Measurements from ENCODE around the gene PABPN1L.

The PABPN1L gene

DNA sequence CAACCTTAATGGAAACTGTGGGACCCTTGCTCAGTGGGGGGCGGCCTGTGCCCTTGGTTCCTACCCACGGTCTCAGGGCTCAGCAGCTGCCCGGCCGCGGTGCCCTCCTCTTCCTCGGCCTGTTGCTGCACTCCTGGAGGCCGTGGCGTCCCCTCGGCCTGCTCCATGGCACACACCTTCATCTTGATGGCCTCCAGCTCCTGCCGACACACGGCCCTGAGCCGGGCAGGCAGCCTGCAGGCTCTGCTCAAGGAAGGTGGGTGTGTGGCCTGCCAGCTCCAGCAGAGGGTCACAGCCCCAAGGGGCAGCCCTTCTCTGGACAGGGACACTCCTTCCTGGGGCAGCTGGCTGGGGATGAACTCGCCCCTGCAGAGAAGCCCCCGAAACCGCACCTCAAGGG is 718 bp downstream of the PABPN1L start:
- DNase-seq, result no peak

DNA sequence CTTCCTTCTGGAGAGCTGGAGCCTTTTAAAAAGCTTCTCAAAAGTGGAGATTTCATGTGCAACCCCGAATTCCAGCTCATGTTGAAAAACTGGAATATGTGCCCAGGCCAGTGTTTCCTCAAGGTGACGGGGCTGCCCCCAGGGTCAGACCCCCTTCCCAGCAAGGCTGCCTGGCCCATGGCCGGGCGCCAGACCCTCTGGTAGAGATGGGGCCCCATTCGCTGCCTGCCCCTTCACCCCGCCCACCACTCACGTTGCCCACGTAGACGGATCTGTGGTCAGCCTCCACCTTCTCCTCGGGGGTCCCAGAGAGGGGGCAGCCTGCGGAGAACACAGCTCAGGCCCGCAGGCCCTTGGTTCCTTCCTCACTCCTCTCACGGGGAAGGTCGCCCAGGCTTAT is 1.1 kb downstream of the PABPN1L start:
- DNase-seq, result no peak

- DNase-seq, result no peak
These were observed 1.9 kb downstream of the PABPN1L start for GRCh38 chr16:88864521-88864920.

GRCh38 chr16:88864099-88864498 is 2.4 kb downstream of the PABPN1L start:
- DNase-seq, result no peak

DNA sequence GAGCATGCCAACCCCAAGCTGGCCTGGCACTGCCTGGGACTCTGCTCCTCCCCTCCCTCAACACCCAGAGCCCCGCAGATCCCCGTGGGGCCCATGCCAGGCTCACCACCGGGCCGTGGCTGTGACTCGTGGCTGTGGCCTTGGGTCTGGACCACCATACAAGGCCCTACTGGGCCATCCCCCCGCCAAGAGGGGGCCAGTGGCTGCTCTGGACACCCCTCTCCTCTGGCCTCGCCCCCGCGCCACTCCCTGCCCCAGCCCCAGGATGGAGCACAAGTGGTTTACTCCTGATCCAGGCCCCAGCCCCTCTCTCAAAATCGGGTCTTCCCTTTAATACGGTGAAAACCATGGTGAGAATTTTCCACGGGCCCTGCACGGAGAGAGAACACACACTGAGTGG is 3.0 kb downstream of the PABPN1L start:
- DNase-seq, result no peak

- no peak for DNase-seq
These were observed 3.5 kb downstream of the PABPN1L start for GRCh38 chr16:88862968-88863367.

DNA sequence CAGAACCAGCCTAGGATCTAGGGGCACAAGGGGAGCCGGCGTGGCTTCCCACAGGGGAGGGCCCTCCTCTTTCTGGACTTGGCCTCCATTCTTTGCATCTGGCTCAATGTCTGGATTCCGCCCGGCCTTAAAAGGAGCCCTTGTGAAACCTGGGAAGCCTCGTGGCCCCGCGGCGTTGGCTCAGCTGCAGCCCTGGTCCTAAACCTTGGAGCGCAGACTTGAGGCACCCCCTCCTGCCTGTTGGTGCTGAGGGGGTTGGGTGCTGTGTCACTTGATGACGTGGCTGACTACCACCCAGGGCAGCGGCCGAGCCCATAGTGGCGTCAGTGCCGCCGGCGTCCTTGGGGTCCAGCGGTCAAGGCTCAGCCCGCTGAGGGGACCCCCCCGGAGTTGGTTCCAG is 5.1 kb downstream of the PABPN1L start:
- DNase-seq, result no peak

DNA sequence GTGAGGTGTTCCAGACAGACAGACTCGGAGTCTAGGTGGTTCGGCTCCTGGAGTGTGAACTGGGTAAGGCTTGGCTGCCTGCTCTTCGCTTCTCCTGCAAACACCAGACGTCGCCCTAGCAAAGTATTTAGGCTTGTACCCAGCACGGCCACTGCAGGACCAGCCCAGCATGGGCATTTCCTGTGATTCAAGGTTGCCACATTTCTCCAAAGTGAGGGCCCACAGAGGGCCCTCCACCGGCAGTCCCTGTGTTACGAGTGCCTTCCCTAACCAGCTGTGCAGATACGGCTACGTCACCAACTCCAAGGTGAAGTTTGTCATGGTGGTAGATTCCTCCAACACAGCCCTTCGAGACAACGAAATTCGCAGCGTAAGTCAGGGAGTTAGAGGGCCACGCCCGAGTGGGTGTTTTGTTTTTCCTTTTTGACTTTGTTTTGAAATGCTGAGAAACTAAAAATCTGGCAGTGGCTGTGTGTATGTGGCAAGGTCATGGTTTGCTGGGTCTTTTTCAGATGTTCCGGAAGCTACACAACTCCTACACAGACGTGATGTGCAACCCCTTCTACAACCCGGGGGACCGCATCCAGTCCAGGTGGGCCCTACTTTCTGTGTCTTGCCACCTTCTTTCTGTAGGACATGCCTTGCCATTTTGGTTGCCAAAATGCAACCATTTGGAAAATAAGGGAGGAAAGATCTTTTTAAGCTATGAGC is 6.9 kb downstream of the PABPN1L start:
- no peak for DNase-seq

- DNase-seq, result peak; percentile 65
These were observed 8.6 kb downstream of the PABPN1L start for GRCh38 chr16:88857728-88858339.

DNA sequence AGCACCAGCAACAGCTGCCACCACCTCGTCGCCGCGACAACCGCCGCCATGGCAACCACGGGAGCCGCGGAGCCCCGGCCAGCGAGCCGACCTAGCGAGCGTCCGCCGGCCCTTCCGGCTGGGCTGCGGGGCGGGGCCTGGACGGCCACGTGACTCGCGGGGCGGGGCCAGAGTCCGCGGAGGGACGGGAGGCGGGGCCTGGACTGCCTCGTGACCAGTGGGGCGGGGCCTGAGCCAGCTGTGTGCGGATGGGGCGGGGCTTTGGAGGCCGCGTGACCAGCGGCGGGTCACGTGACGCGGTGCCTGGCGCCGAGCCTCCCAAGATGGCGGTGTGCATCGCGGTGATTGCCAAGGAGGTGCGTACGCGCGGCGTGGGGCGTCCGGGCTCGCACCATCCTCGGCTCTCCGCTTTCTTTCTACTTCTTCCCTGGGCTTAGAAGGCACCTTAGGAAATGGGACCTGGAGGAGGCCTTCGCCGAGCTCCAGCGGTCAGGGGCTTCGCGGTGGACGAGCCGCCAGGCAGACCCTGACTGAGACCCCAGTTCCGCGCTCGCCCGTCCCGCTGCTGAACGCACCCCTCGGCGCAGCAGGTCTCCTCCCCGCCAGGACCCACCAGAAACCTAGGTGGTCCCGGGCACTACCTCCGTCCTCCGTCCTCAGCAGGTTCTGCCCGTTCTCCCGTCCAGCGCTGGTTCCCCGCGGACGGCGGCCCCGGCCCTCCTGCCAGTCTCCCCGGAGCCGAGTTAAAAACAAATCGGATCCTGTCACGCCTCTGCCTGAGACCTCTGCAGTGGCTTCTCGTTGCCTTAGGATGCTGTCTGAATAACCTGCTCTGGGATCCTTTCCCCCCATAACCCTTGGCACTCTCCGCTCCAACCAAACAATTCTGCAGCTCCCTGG is 9.4 kb downstream of the PABPN1L start, which contains the start of the genes GALNS and TRAPPC2L:
TSS of gene GALNS (minus strand) at position 120 of the 900 bp plus-strand sequence. CDS start at position 50, 70 bp downstream.
TSS of gene TRAPPC2L (plus strand) at position 300 of the 900 bp plus-strand sequence. CDS start at position 324, 24 bp downstream.
- DNase-seq, result peak; percentile 98

- DNase-seq, result peak; percentile 55
These were observed 10.2 kb downstream of the PABPN1L start for GRCh38 chr16:88856122-88856827.

- DNase-seq, result no peak
These were observed 10.7 kb downstream of the PABPN1L start for GRCh38 chr16:88855736-88856121.

DNA sequence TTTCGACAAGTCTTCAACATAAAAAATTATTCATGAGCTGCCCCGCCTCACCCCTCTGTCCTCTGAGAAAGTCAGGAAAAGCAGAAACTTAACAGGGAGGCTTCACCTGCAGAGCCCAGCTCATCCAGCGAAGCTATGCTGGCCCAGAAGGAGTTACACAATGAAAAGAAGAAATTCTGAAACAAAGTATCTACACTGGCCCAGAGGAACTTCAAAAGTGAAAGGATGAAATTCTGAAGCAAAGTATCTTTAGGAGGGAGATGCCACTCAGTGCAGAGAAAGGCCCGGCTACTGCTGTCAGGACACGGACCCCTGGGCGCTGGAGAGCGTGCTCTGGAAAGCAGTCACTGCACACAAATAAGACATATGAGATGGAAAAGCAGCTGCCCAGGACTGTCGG is 11.3 kb downstream of the PABPN1L start:
- no peak for DNase-seq

DNA sequence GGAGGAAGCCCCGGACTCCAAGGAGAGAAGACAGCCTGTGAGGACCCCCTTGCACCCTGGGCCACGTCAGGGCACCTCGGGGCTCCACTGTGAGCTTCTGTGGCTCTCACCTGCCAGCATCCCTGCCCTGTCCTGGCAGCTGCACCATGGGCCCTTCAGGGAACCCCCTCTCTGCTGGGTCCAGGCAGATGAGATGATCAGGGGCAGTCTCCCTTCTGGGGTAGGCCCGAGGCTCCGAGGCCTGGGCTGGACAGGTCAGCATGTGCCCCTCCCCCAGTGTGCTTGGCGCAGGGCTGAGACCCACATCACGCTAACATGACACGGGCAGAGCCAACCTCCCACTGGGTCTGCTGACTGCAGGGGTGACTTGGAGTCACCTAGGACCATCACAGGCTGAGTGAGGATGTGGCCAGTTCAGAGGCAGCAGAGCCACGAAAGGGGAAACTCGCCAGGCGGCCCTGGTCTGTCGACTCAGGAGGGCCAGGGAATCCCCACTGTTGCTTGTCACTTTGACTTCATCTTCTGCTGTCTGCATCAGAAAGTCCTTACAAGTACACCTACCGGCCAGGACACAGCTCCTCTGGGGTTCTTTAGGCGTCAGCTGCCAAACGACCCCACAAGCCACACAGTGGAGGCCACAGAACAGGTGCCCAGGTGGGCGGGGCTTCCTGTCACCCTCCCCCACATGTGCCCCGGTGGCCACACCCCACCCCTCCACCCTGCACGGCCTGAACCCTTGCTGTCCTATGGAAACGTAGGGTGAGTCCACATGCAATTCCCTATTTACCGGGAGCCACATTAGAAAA is 12.0 kb downstream of the PABPN1L start:
- no peak for DNase-seq

- no peak for DNase-seq
These were observed 13.0 kb downstream of the PABPN1L start for GRCh38 chr16:88853325-88853941.

DNA sequence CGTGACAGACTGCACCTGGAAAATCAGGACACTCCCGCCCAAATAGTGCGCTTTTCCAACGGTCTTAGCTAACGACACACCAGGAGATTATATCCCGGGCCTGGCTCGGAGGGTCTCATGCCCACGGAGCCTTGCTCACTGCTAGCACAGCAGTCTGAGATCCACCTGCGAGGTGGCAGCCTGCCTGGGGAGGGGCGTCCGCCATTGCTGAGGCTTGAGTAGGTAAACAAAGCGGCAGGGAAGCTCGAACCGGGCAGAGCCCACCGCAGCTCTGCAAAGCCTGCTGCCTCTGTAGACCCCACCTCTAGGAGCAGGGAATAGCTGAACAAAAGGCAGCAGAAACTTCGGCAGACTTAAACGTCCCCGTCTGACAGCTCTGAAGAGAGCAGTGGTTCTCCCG is 14.8 kb downstream of the PABPN1L start:
- no peak for DNase-seq

- DNase-seq, result no peak
These were observed 15.8 kb downstream of the PABPN1L start for GRCh38 chr16:88850531-88851199.

DNA sequence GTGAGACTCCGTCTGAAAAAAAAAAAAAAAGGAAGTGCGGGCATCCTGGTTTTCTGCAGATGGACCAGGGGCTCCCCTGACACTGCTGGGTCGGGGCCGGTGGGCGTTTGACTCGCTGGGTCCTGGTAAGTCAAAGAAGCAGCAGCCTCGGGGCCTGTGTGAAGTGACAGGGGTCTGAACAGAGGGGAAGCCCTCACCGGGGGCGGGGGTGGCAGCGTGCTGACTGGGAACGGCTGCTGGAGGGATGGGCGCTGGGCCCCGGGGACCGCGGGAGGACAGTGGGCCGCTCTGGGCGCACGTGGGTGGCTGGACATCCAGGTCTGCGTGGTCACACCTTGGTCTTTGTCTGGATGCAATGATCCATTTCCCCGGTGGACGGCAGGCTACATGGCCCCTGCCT is 17.9 kb downstream of the PABPN1L start:
- no peak for DNase-seq

DNA sequence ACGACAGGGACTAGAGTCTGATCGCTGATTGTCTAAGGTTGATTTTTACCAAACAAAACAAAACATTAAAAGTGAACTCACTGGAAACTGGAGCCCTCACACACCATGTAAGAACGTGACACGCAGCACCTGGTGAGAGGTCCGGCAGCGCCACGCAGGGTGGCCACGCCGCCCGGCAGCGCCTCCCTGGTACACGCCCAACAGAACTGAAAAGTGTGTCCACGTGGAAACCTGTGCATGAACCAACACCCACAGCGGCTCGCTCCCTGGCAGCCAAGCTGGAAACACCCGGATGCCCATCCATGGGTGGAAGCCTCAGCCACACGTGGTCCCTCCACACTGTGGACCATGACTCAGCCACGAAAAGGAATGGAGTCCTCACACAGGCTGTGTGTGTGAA is 18.8 kb downstream of the PABPN1L start:
- no peak for DNase-seq

DNA sequence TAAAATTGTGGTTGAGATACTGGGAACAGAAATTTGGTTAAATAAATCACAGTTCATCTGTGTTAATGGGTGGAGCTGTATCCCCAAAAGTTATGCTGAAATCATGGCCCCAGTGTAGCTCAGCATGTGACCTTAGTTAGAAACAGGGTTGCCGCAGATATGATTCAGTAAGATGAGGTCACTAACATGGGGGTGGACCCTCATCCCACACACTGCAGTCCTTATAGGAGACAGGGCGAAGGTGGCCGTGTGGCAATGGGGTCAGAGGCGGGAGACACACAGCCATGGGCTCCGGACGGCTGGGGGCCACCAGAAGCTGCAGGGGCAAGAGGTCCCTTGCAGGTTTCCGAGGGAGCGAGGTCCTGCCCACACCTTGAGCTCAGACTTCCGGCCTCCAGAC is 20.4 kb downstream of the PABPN1L start:
- DNase-seq, result no peak

Data from retina (tissue), 1 donor.